Measurements from ENCODE around the gene C14orf93.

C14orf93 gene

DNA sequence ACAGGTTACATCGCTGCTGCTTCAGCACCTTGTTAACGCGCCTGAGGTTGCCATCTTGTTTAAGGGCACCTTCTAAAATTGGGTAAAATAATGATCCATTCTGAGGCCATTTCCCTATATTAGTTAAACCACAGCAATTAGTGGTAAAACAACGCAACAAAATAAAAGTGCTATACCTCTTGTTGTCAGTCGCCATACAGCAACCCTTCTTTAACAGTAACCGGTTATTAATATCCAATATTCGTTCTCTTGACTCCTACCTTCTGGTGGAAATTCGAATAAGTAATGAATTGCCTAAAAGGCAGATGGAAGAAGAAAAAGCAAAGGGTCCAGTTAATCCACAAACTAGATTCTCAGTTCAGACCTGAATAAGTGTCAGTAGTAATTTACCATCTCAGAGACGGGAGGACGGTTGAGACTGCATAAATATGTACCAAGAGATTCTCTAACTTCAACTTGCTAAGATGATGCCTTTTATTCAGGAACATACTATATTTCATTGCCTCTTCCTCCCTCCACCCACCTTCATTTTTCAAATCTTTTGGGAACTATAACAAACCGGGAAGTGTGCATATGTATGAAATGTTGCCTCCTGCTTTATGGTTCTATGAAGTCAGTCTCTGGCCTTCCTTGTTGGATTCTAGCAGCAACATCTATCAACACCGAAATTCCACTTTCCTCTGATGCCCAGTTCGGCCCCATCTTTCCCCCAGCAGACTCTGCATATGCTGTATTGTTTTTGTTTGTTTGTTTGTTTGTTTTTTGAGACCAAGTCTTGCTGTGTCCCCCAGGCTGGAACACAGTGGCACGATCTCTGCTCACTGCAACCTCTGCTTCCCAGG is 25.6 kb upstream of the C14orf93 start:
- intact Hi-C loops (cut with micrococcal nuclease) = loop anchor here (1.0 kb wide), 1 partner anchor 28 kb away; no protein-coding TSS in a partner anchor
- H3K4me1 Mint-ChIP-seq (ENCODE audit: low read depth) = peaks cover 25% of the 10 kb centered on the region
- no peaks in the 10 kb centered on the region for H3K9me3 Mint-ChIP-seq
- peak overlapping the region; percentile 6 for H3K4me3 Mint-ChIP-seq
- no peaks in the 10 kb centered on the region for H3K27me3 Mint-ChIP-seq
- peaks cover 42% of the 10 kb centered on the region for H3K36me3 Mint-ChIP-seq (ENCODE audit: low read depth)
- peak overlapping the region; percentile 95 for H3K27ac Mint-ChIP-seq

DNA sequence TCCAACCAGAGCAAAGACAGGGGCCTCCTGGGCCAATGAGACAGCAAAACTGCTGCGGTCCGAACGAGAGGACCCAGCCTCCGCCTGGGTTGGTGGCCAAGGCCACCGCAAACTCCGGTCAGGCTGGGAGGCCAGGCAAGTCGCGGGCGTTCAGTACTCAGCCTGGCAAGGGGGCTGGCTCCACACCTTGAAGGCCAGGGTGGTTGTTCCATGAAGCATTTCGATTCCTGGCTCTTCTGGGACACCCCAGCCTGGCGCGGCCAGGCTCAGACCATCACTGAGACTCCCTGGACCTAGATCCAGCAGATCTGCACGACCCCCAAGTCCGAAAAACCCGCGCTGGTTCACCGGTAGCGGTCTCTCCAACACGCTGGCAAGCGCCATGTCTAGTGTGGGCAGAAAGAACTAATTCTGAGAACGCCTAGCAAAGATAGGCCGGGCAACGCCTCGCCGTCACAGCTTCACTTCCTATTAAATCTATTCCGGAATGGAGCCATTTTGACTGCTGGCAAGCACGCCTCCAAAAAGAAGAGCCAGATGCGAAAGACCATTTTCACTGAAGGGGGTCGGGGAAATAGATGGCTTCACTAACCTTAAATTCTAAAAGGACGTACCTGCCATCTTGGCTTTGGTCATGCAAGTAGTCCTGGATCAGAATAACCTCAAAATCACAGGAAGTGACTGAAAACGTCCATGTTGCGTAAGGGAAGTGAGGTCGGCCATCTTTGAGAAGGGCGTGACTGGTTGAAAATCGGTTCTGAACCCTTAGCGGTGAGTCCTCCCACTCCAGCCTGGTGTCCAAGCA is 24.8 kb upstream of the C14orf93 start, which contains the start of gene PSMB5:
Gene PSMB5, minus strand, starts transcription at position 403 of the 805 bp plus-strand sequence. Its CDS starts 19 bp downstream, at position 384.
- no peaks in the 10 kb centered on the region for H3K9me3 Mint-ChIP-seq
- peak within 1 kb of the TSS; percentile 95 for H3K4me3 Mint-ChIP-seq
- H3K27me3 Mint-ChIP-seq = no peaks in the 10 kb centered on the region
- H3K36me3 Mint-ChIP-seq (ENCODE audit: low read depth) = peaks cover 50% of the 10 kb centered on the region
- peaks cover 25% of the 10 kb centered on the region for H3K4me1 Mint-ChIP-seq (ENCODE audit: low read depth)
- peak within 1 kb of the TSS; percentile 95 for H3K27ac Mint-ChIP-seq
- intact Hi-C loops (cut with micrococcal nuclease) = loop anchor here (1.0 kb wide), 1 partner anchor 27 kb away; no protein-coding TSS in a partner anchor

DNA sequence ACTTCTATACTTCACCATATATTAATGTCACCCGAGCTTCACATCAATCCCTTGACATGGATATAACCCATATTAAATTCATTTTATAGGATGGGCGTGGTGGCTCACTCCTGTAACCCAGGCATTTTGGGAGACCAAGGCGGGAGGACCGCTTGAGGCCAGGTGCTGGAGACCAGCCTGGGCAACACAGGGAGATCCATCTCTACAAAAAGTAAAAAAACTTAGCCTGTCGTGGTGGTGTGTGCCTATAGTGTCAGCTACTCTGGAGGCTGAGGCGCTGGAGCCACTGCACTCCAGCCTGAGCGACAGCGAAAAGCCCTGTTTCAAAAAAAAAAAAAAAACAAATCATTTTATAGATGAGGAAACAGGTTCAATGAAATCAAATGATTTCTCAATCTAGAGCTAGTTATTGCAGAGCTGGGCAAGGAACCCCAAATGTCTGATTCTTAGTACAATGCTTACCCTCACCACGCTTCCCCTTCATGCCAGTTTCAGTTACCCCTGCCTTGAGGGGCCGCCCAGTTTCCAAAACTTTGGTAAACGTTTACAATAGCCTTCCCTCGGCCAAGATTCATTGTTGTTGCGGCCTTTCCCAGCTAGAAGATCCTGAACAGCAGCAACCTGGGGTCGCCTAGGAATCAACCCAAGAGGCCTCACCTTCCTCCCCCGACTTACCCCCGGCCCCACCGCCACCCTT is 24.0 kb upstream of the C14orf93 start:
- Mint-ChIP-seq H3K27me3 (no peaks in the 10 kb centered on the region), H3K4me3 (peak overlapping the region; percentile 95), H3K36me3 (ENCODE audit: low read depth) (peaks cover 58% of the 10 kb centered on the region), H3K9me3 (no peaks in the 10 kb centered on the region), H3K27ac (peak overlapping the region; percentile 95), H3K4me1 (ENCODE audit: low read depth) (peaks cover 32% of the 10 kb centered on the region)
- intact Hi-C loops (cut with micrococcal nuclease) = no loop called here

DNA sequence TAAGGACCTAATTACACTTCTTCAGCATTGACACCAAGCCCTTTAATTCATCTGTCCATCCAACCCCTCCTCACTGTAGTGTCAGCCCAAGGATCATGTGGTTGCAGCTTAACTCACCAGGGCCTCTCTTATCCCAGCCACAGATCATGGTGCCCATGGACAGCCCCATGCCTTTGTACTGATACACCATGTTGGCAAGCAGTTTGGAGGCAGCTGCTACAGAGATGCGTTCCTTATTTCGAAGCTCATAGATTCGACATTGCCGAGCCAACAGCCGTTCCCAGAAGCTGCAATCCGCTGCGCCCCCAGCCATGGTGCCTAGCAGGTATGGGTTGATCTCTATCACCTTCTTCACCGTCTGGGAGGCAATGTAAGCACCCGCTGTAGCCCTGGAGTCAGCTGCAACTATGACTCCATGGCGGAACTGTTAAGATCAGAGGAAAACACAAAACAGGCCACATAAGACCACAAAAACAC is 23.3 kb upstream of the C14orf93 start:
- Mint-ChIP-seq H3K4me3 (peak overlapping the region; percentile 95), H3K4me1 (ENCODE audit: low read depth) (peaks cover 37% of the 10 kb centered on the region), H3K27me3 (no peaks in the 10 kb centered on the region), H3K9me3 (no peaks in the 10 kb centered on the region), H3K27ac (peak overlapping the region; percentile 95), H3K36me3 (ENCODE audit: low read depth) (peaks cover 63% of the 10 kb centered on the region)
- intact Hi-C loops (cut with micrococcal nuclease) = no loop called here

DNA sequence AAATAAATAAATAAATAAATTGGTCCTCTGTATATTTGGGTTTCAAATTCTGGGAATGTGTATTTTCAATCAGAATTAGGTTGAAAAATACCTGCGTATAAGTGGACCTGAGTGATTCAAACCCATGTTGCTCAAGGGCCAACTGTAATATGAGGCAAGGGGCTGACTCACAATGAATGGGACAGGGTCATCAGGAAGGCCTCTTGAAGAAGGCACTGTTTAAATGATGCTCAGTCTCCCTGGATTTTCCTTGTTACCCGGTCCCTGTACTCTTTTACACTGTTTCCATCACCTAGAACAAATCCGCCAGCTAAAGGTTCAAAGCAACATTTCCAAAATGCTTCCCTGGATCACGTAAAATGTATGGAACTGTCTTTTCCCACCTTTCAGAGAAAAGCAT is 21.0 kb upstream of the C14orf93 start:
- Mint-ChIP-seq H3K9me3 (no peaks in the 10 kb centered on the region), H3K4me3 (no peak overlapping the region), H3K27ac (no peak overlapping the region), H3K4me1 (ENCODE audit: low read depth) (peaks cover 35% of the 10 kb centered on the region), H3K27me3 (no peaks in the 10 kb centered on the region), H3K36me3 (ENCODE audit: low read depth) (peaks cover 86% of the 10 kb centered on the region)
- intact Hi-C loops (cut with micrococcal nuclease) = no loop called here

DNA sequence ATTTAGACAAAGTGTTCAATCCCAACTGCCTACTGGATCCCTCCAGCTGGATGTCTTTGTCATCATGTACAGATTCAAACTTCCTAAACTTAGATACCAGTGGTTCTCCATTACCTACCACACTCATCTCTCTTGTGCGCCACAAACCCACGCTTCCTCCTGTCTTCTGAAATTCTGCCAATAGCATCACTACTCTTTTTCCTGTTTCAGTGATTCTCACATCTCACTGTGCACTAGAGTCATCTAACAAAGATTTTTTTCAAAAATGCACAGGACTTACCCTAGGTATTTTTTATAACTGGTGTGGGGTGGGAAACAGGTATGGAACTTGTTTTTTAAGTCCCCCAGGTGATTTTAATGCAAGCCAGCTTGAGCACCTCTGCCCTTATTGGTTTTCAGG is 18.9 kb upstream of the C14orf93 start:
- H3K27ac Mint-ChIP-seq = peak overlapping the region; percentile 11
- no peaks in the 10 kb centered on the region for H3K9me3 Mint-ChIP-seq
- no peak overlapping the region for H3K4me3 Mint-ChIP-seq
- intact Hi-C loops (cut with micrococcal nuclease) = no loop called here
- no peaks in the 10 kb centered on the region for H3K27me3 Mint-ChIP-seq
- H3K36me3 Mint-ChIP-seq (ENCODE audit: low read depth) = peaks cover 93% of the 10 kb centered on the region
- peaks cover 30% of the 10 kb centered on the region for H3K4me1 Mint-ChIP-seq (ENCODE audit: low read depth)

DNA sequence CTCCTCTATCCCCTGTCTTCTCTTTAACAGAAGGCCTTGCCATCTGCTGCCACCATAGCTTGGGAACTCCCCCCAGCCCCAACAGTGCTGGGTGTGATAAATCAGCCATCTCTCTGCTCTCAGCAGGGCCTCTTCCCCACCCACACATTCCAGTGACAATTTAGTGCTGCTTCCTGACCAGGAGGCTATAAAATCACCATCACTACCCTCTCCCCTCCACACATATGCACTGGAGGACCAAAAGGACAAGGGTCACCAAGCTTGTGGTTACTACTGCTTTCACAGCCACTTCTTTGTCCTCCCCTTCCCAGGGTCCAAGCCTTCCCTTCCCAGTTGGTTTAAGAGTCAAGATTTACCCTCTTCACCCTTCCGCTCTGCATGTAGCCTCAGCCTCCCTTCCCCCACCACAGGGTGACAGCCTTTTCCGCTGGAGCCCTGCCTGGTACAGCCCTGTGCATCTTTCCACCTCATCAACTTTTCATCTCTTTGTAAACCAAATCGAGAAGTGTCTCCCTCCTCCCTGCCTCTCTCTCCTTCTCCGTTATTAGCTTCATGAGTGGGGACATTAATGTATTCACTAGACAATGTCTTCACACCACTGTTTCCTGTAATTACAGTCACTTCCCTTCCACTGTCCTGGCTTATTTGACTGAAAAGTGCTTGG is 15.3 kb upstream of the C14orf93 start:
- Mint-ChIP-seq H3K27ac (peak overlapping the region; percentile 12), H3K36me3 (ENCODE audit: low read depth) (peaks cover 58% of the 10 kb centered on the region), H3K9me3 (no peaks in the 10 kb centered on the region), H3K4me3 (no peak overlapping the region), H3K27me3 (no peaks in the 10 kb centered on the region), H3K4me1 (ENCODE audit: low read depth) (peaks cover 29% of the 10 kb centered on the region)
- intact Hi-C loops (cut with micrococcal nuclease) = no loop called here

DNA sequence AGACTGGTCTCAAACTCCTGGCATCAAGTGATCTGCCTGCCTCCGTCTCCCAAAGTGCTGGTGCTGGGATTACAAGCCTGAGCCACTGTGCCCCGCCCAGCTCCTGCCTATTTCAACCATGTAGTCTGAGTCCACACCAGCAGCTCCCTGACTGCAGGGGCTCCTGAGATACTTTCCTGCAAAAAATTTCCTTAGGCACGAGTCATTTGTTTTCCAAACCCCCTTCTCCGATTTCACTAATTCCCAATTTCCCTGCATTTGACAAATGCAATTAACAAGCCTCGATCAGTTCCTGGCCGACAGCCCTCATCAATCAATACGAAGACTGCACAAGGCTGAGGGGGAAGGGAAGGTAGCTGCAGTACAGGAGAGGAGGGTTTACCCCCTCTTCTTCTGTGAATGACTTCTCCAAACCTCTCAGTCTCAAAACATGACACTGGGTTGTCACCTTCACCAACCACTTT is 14.7 kb upstream of the C14orf93 start:
- intact Hi-C loops (cut with micrococcal nuclease) = no loop called here
- Mint-ChIP-seq H3K4me3 (no peak overlapping the region), H3K36me3 (ENCODE audit: low read depth) (peaks cover 52% of the 10 kb centered on the region), H3K27ac (peak overlapping the region; percentile 12), H3K4me1 (ENCODE audit: low read depth) (peaks cover 29% of the 10 kb centered on the region), H3K27me3 (no peaks in the 10 kb centered on the region), H3K9me3 (no peaks in the 10 kb centered on the region)

DNA sequence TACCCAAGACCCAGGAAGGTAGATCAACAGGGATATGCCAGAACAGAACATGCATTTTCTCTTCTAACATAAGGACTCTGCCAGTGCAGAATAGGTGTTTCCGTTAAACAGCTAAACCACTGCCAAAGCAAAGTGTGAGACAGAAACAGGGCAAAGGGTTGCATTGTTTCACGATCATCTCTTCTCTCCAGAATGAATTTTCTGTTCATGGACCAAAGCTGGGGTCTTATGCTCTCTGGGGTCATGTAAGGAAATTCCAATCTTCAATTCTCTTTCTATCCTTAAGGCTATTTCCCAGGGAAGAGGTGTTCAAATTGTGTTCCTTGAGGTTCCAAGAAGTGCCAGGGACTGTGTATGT is 13.8 kb upstream of the C14orf93 start:
- Mint-ChIP-seq H3K4me1 (ENCODE audit: low read depth) (peaks cover 20% of the 10 kb centered on the region), H3K27me3 (no peaks in the 10 kb centered on the region), H3K36me3 (ENCODE audit: low read depth) (peaks cover 43% of the 10 kb centered on the region), H3K9me3 (no peaks in the 10 kb centered on the region), H3K27ac (no peak overlapping the region), H3K4me3 (no peak overlapping the region)
- intact Hi-C loops (cut with micrococcal nuclease) = no loop called here

DNA sequence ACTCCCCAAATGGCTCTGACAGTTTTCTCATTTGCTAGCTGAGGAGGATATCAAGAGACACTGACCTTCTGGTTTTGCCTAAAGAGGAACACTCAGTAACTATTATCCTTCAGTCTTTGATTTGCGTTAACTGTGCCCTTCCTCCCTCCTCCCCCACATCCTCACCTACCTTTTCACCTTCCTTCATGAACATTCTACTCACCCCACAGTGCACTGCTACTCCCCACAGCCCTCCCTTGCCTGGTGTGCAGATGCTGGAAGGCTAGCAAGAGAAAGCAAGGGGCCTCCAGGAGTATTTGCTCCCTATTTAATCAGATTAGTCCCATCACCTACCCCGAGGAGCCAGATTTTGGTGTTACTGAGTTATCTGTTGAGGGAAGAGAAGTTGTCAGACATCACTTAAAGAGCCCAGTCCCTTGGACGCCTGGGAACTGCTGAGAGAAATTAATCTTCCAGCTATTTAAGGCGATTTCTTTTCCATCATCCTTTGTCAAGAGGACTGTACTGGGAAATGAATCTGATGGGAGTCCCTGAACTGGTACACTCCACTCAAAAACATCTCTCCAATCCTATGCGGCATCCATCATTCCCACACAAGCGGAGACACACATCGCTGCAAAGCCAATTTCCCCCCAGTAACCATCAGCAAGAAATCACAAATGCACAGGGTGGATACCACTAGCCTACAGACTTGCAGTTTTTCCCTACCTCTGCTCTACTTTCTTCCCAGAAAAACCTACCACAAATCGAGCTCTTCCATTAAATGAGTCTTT is 13.3 kb upstream of the C14orf93 start:
- H3K36me3 Mint-ChIP-seq (ENCODE audit: low read depth) = peaks cover 39% of the 10 kb centered on the region
- no peaks in the 10 kb centered on the region for H3K9me3 Mint-ChIP-seq
- peaks cover 18% of the 10 kb centered on the region for H3K4me1 Mint-ChIP-seq (ENCODE audit: low read depth)
- intact Hi-C loops (cut with micrococcal nuclease) = no loop called here
- H3K27ac Mint-ChIP-seq = no peak overlapping the region
- H3K27me3 Mint-ChIP-seq = no peaks in the 10 kb centered on the region
- no peak overlapping the region for H3K4me3 Mint-ChIP-seq

DNA sequence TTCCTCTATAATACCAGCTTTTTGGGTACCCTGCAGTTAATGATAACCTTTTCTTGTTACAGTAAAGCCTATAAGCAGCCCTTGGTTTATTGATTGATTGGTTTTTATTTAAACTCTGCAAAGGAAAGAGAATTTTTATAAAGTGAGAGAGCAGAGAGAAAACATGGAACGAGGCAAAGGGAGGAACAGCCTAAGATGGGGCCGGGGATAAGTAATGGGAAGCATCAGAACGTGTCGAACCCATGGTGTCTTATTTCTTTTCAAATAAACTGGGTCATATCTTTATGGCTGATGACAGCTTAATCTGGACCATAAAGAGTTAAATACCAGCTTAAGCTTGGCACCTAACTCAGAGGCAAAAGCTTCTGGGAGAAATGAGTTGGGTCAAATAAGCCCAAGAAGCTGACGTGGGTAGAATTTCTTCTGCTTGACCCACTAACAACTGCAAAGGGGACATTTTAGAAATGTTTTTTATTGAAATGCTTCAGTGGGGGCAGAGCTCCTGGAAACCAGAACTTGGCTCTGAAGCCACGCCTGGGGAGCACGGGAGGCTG is 12.0 kb upstream of the C14orf93 start:
- Mint-ChIP-seq H3K4me3 (no peak overlapping the region), H3K27ac (no peak overlapping the region), H3K4me1 (ENCODE audit: low read depth) (peaks cover 18% of the 10 kb centered on the region), H3K9me3 (no peaks in the 10 kb centered on the region), H3K27me3 (no peaks in the 10 kb centered on the region), H3K36me3 (ENCODE audit: low read depth) (peaks cover 27% of the 10 kb centered on the region)
- intact Hi-C loops (cut with micrococcal nuclease) = no loop called here

DNA sequence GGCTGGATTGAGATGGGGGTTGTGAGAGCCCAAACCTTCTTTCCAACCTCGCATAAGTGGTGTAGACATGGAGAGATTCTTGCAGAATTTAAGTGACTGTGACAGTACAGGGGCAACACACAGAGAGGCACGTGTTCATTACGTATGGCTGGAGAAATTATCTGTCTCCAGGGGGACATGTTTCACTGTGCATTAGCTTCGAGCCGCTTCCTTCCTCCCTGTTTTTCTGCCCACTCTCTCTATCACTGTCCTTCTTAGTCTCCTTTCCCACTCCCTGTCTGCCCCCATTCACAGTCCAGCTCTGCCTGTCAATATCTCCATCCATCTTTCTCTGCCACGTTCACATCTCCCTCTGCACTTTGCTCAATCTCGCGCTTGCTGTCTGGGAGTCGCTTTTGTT is 11.5 kb upstream of the C14orf93 start:
- Mint-ChIP-seq H3K4me3 (no peak overlapping the region), H3K27me3 (no peaks in the 10 kb centered on the region), H3K36me3 (ENCODE audit: low read depth) (peaks cover 22% of the 10 kb centered on the region), H3K27ac (no peak overlapping the region), H3K4me1 (ENCODE audit: low read depth) (peaks cover 18% of the 10 kb centered on the region), H3K9me3 (no peaks in the 10 kb centered on the region)
- intact Hi-C loops (cut with micrococcal nuclease) = no loop called here
